Natural killer cell treated with Interleukin-12 subunit alpha and Interleukin-12 subunit beta and Interleukin-15 and Interleukin-18, amount 100 ng/mL, for 72 hours (primary cell): ENCODE data around the gene RCAN1. TPM values are rescaled to one million over a fixed set of nuclear protein-coding genes. Genes with fewer than 3 reads are reported as not detected.

Experiments
- ATAC-seq, 2 donors: fragments of 150-1000 bp; cut with Tn5 transposase in 1 of 2; sonication (Bioruptor Pico), chemical (Tn5 transposase) in 1 of 2; 2 replicates each; pipeline ENCODE4 v1.10.0; 2021
- DNase-seq: peaks from one replicate; pipeline ENCODE4 v3.0.0; 2022; ENCODE audit warnings: low spot score
- H3K27ac Mint-ChIP-seq, 2 donors: 1 replicate in 1 of 2; 2 replicates in 1 of 2; pipeline ENCODE4 v1.8.0; 2022; ENCODE audit warnings: mixed read lengths in 2 of 2, mild to moderate bottlenecking in 1 of 2, moderate library complexity in 1 of 2
- H3K27me3 Mint-ChIP-seq, 2 donors: 1 replicate in 1 of 2; 2 replicates in 1 of 2; pipeline ENCODE4 v1.8.0; 2022; ENCODE audit warnings: mixed read lengths in 2 of 2
- H3K36me3 Mint-ChIP-seq: one replicate; pipeline ENCODE4 v1.8.0; 2022; ENCODE audit warnings: mixed read lengths
- H3K4me1 Mint-ChIP-seq, 2 donors: 1 replicate in 1 of 2; 2 replicates in 1 of 2; pipeline ENCODE4 v1.8.0; 2022; ENCODE audit warnings: low read depth in 2 of 2, mixed read lengths in 2 of 2, mild to moderate bottlenecking in 1 of 2
- H3K4me3 Mint-ChIP-seq: one replicate; pipeline ENCODE4 v1.8.0; 2022; ENCODE audit warnings: mixed read lengths
- H3K9me3 Mint-ChIP-seq: 2 replicates; pipeline ENCODE4 v1.8.0; 2022; ENCODE audit warnings: mixed read lengths
- total RNA-seq, 2 donors: library from RNA; stranded (reverse); gene quantifications; one replicate each; pipeline ENCODE4 v1.2.3, GENCODE V29; 2022

Gene RCAN1
- total RNA-seq, 2 donors from 2014 or later, result 10.1 to 11.5 TPM

DNA sequence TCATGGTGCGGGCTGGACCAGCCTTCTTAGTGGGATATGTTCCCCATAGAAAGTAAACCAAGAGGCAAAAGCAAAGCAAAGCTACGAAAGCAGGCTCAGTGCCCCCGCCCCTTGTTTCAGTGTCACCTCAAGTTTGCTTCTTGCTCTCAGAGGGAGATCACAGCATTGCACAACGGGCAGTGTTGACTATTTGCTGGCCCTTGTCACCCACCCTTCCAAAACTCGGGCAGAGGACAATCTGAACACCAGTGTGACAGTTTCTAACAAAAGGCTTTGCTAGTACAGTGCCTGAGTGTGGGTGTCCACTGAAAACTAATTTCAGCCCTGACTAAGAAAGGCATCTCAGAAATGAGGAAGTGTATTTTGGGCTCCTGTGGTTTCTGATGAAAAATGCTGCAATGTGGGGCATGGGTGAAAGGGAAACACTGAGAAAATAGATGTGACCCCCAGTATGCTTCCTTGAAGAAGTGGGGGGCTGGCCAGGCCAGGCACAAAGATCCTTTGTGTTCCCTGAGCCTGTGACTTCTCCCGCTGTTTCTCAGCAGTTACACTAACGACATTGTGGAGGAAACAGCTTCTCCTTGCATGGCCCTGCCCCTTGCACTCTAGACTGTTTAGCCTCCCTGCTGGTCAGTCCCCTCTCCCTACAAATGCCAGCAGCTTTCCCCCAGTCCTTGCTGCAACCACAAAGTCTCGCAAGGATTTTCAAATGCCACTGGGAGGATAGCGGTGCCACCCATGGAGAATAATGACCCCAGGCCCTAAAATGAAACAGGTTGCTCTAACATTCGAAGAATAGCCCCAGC, 69.6 kb downstream of the RCAN1 start:
- no peaks in the 10 kb centered on the region for H3K27me3 Mint-ChIP-seq
- DNase-seq, result peak; percentile 73

DNA sequence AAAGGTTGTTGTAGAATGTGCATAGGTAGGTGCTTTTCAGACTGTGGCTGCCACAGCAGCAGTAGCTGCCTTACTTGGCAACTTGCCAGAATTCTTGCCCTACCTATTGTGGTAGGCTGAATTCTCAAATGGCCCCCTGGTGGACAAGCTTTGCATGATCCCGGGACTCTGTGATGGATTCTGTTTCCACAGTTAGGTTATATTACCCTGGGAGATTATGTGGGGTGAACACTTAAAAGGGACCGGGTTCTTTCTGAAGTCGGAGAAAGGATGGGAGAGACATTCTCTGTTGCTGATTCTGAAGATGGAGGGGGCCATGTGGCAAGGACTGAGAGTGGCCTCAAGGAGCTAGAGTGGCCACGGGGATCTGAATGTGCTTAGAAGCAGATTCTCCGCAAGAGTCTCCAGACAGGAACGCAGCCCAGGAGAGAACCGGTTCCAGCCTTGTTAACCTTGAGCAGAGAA, 70.8 kb downstream of the RCAN1 start:
- ATAC-seq (no peak), DNase-seq (no peak)
- Mint-ChIP-seq H3K36me3 (no peaks in the 10 kb centered on the region), H3K9me3 (no peaks in the 10 kb centered on the region), H3K27me3 (no peaks in the 10 kb centered on the region), H3K4me3 (peak overlapping the region; percentile 54), H3K4me1 (peaks cover 31 to 33% of the 10 kb centered on the region in 2 donors), H3K27ac (peak overlapping the region; percentile 59 to 92)

More for the DNA sequence above, 69.6 kb downstream of the RCAN1 start:
- no peaks in the 10 kb centered on the region for H3K9me3 Mint-ChIP-seq
- no peaks in the 10 kb centered on the region for H3K36me3 Mint-ChIP-seq
- peaks cover 33% of the 10 kb centered on the region in 2 donors for H3K4me1 Mint-ChIP-seq
- peak overlapping the region; percentile 54 for H3K4me3 Mint-ChIP-seq
- peak overlapping the region; percentile 59 to 92 for H3K27ac Mint-ChIP-seq
- peak; percentile 90 to 91 for ATAC-seq

DNA sequence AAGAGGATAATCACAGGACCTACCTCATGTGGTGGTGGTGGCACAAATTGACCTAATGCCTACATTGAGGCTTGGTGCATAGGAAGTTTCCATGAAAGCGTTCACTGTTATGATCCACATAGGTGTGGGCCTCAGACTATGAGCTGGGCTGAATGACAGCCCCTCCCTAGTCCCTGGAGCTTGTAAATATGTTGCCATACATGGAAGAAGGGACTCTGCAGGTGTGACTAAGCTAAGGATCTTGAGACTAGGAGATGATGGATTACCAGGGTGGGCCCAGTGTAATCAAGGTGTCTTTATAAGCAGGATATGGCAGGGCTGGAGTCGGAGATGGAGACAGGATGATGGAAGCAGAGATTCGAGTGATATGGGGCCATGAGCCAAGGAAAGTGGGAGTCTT, 71.9 kb downstream of the RCAN1 start:
- ATAC-seq (no peak), DNase-seq (no peak)
- H3K4me3 Mint-ChIP-seq, result peak overlapping the region; percentile 24
- peaks cover 27 to 33% of the 10 kb centered on the region in 2 donors for H3K4me1 Mint-ChIP-seq
- H3K9me3 Mint-ChIP-seq, result no peaks in the 10 kb centered on the region
- H3K27ac Mint-ChIP-seq, result peak overlapping the region in 1 of 2 donors; percentile 92
- H3K27me3 Mint-ChIP-seq, result no peaks in the 10 kb centered on the region
- no peaks in the 10 kb centered on the region for H3K36me3 Mint-ChIP-seq

DNA sequence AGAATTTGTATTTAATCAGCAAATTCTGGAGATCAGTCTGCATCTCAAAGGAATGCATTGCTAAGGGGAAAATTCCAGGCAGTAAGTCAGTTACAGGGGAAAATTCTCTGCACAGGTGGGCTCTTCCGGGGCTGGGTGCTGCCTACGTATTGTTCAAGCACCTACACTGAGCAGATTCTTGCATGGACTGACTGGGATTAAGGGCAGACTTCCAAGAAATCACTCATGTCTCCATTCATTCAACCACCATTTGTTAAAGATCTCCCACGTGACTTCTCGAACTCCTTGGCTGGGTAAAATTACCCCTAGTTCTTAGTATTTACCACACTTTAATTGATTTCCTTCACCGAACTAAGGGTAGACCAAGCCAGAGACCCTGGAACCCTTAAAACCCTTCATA, 74.7 kb downstream of the RCAN1 start:
- no peaks in the 10 kb centered on the region for H3K9me3 Mint-ChIP-seq
- no peak overlapping the region for H3K4me3 Mint-ChIP-seq
- DNase-seq (no peak), ATAC-seq (no peak)
- no peaks in the 10 kb centered on the region for H3K27me3 Mint-ChIP-seq
- peaks cover 29 to 40% of the 10 kb centered on the region in 2 donors for H3K4me1 Mint-ChIP-seq
- no peak overlapping the region for H3K27ac Mint-ChIP-seq
- no peaks in the 10 kb centered on the region for H3K36me3 Mint-ChIP-seq

DNA sequence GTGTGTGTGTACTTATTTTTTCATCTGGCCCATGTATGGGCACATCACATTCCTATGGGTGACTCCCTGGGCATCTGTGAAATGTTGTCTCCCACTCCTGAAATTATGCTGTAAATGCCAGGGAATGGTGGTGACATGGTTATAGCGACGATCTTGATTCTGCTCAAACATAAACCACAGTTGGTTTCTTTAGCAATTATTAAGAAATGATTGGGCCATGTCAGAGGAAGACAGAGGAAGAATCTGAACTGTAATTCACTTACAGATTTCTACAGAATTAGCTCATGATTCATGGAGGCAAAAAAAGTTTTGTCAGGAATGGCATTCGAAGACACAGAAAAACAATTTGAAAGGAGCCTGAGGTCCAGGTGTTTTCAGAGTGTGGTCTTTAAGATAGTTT, 77.1 kb downstream of the RCAN1 start:
- Mint-ChIP-seq H3K27me3 (no peaks in the 10 kb centered on the region), H3K9me3 (no peaks in the 10 kb centered on the region), H3K27ac (peak overlapping the region in 1 of 2 donors; percentile 11), H3K36me3 (no peaks in the 10 kb centered on the region), H3K4me3 (no peak overlapping the region), H3K4me1 (peaks cover 28 to 40% of the 10 kb centered on the region in 2 donors)
- DNase-seq (no peak), ATAC-seq (no peak)

DNA sequence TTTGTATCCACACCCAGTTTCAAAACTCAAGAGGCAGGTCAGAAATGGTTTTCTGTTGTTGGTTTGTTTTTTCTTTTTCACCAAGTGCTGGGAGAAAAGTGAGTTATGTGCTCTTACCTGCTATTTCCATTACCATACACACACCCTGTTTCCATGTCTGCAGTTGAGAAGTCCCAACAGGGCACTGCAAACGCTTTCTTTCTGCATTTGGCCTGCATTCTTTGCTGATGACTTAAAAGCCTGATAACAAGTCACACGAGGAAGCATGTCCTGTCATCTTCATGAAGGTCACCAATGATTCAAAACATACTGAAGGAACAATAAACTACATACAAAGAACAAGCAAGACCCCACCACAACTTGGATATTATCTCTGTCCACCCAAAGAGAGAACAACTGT, 78.1 kb downstream of the RCAN1 start:
- ATAC-seq (no peak), DNase-seq (no peak)
- Mint-ChIP-seq H3K27ac (peak overlapping the region in 1 of 2 donors; percentile 11), H3K4me1 (peaks cover 28 to 40% of the 10 kb centered on the region in 2 donors), H3K4me3 (peak overlapping the region; percentile 20), H3K36me3 (no peaks in the 10 kb centered on the region), H3K27me3 (no peaks in the 10 kb centered on the region), H3K9me3 (no peaks in the 10 kb centered on the region)

DNA sequence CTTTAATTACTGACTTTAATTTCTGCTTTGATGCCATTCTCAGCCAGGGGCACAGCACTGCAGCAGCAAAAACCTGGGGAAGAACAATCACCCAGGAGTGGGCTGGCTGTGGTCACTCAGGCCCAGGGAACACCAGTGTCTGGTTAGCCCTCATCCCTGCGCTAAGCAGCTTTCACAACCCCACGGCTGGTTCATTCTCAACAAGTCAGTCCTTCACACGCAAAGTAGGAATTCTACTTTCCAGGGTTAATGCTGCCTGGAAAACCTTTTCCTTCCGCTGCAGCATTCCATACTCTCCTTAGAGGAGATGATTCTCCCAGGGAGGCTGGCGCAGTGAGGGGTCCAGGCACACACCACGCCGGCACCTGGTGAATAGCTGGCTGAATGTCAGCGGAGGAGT, 78.6 kb downstream of the RCAN1 start:
- ATAC-seq, result no peak
- Mint-ChIP-seq H3K36me3 (no peaks in the 10 kb centered on the region), H3K9me3 (no peaks in the 10 kb centered on the region), H3K4me1 (peaks cover 33 to 46% of the 10 kb centered on the region in 2 donors), H3K27me3 (no peaks in the 10 kb centered on the region), H3K4me3 (peak overlapping the region; percentile 7), H3K27ac (no peak overlapping the region)
- no peak for DNase-seq

DNA sequence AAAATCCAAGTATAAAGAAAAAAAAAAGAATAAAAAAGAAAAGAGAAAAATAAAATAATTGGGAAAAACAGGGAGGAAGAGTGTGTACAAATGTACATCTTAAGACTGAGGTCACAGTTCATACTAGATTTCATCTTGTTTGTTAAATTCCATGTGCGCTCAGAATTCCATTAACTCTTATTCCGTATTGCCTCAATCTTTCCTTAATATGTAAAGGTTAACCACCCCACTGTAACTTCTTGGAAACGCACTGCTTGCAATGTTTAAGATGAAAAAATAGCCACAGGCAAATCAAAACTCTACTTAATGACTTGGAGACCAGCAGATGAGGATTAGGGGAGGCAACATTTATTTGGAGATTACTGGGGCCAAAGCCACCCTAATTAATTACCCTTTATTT, 79.0 kb downstream of the RCAN1 start:
- ATAC-seq (no peak), DNase-seq (no peak)
- H3K4me1 Mint-ChIP-seq, result peaks cover 36 to 50% of the 10 kb centered on the region in 2 donors
- H3K36me3 Mint-ChIP-seq, result no peaks in the 10 kb centered on the region
- no peaks in the 10 kb centered on the region for H3K9me3 Mint-ChIP-seq
- H3K27me3 Mint-ChIP-seq, result no peaks in the 10 kb centered on the region
- H3K27ac Mint-ChIP-seq, result no peak overlapping the region
- H3K4me3 Mint-ChIP-seq, result peak overlapping the region; percentile 7

DNA sequence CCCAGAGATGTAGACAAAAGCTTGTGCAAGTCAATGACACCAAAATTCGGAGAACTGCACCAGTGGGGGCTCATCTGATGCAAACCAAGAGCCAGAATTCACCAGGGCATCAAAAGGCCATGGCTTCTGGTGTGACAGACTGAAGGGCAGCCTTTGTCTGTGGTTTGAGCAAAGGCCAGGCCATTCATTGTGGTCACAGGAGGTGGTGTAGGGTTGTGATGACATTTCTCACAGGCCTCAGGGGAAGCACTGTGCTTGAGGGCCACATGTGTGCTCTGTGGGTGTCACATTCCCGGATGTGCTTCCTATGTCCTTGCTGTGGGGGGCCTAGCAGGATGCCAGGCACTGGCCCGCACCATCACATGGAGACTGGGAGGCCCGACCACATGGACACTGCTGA, 80.4 kb downstream of the RCAN1 start:
- peak; percentile 86 for DNase-seq
- Mint-ChIP-seq H3K27ac (peak overlapping the region; percentile 81 to 92), H3K27me3 (no peaks in the 10 kb centered on the region), H3K36me3 (no peaks in the 10 kb centered on the region), H3K4me3 (peak overlapping the region; percentile 83), H3K9me3 (peaks cover 3% of the 10 kb centered on the region), H3K4me1 (peaks cover 41 to 55% of the 10 kb centered on the region in 2 donors)
- ATAC-seq, result peak; percentile 98

DNA sequence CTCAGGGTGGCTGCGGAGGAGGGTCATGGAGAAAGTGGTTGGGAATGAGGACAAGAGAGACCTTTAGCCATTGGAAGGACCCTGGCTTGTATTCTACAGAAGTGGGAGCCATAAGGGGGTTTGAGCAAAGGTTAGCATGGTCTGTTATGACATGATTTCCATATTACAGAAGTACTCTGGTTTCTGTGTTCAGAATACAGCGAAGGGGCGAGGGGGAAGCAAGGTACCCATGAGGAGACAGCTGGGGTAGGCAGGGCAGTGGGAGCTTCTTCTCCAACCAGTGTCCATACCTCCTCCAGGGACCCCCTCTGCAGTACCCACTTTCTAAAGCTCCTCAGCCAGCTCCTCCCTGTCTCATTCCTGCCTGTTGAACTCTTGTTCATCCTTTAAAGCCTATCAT, 81.0 kb downstream of the RCAN1 start:
- H3K9me3 Mint-ChIP-seq, result peaks cover 3% of the 10 kb centered on the region
- H3K36me3 Mint-ChIP-seq, result no peaks in the 10 kb centered on the region
- peaks cover 41 to 55% of the 10 kb centered on the region in 2 donors for H3K4me1 Mint-ChIP-seq
- no peaks in the 10 kb centered on the region for H3K27me3 Mint-ChIP-seq
- peak overlapping the region; percentile 83 for H3K4me3 Mint-ChIP-seq
- peak overlapping the region; percentile 81 to 92 for H3K27ac Mint-ChIP-seq
- DNase-seq (no peak), ATAC-seq (no peak)

DNA sequence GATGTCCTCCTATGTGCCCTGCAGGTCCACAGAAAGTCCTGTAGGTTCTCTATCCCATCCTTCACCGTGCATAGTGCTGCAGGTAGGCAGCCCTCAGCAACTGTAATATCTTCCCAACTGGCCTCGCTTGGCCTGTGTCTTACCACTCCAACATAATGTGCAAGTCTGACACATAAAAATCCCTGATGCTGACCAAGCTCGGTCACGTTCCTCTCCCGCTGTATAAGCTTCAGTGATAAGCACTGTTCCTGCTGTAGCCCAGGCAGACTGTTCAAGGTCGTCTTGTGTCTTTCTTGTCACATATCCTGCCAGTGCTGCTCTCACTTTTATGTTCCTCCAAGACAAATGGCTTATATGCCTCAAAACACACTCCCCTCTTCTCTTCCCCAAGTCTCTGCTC, 83.5 kb downstream of the RCAN1 start:
- Mint-ChIP-seq H3K27ac (peak overlapping the region in 1 of 2 donors; percentile 11), H3K4me3 (no peak overlapping the region), H3K9me3 (peaks cover 3% of the 10 kb centered on the region), H3K36me3 (no peaks in the 10 kb centered on the region), H3K4me1 (peaks cover 44 to 55% of the 10 kb centered on the region in 2 donors), H3K27me3 (no peaks in the 10 kb centered on the region)
- ATAC-seq (no peak), DNase-seq (no peak)

DNA sequence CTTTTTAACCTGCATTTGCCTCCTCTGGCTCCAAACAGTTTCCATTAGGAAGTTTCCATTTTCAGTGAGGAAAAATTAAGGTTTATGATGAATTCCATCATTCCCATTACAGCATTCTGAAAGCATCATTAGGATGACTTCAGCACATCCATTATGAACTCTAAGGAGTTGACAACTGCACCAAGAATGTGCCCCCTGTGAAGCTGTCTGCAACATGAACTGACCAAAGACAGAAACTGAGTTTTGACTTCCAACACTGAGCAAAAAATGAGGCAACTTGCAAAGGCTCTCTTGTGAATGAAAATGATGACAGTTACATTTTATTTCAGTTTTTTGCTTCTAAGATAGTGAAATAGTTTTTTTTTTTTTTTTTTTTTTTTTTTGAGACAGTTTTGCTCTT, 84.7 kb downstream of the RCAN1 start:
- ATAC-seq (no peak), DNase-seq (no peak)
- peak overlapping the region in 1 of 2 donors; percentile 54 for H3K27ac Mint-ChIP-seq
- H3K9me3 Mint-ChIP-seq, result peaks cover 3% of the 10 kb centered on the region
- H3K36me3 Mint-ChIP-seq, result no peaks in the 10 kb centered on the region
- H3K4me1 Mint-ChIP-seq, result peaks cover 42 to 50% of the 10 kb centered on the region in 2 donors
- no peaks in the 10 kb centered on the region for H3K27me3 Mint-ChIP-seq
- no peak overlapping the region for H3K4me3 Mint-ChIP-seq

DNA sequence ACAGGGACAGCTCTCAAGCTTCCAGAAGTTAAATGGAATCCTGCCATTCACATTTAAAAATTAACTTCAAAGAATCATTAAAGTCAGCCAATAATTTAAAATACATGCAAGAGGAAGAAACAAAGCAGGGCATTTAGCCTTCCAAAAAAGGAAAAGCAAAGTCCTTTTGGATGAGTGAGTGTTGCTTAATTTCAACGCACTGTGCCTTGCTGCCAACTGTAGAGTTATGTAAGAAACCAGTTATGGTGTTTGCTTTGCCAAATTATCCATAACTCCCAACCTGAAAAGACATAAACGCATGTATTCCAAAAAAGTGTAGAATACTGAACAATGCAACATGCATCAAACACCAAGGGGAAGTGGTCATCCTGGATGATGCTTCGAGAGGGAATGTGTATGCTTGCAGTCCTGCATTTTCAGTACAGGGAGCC, 86.8 kb downstream of the RCAN1 start:
- H3K27me3 Mint-ChIP-seq, result no peaks in the 10 kb centered on the region
- H3K27ac Mint-ChIP-seq, result no peak overlapping the region
- peaks cover 3% of the 10 kb centered on the region for H3K9me3 Mint-ChIP-seq
- peaks cover 25 to 29% of the 10 kb centered on the region in 2 donors for H3K4me1 Mint-ChIP-seq
- ATAC-seq (no peak), DNase-seq (no peak)
- H3K4me3 Mint-ChIP-seq, result no peak overlapping the region
- no peaks in the 10 kb centered on the region for H3K36me3 Mint-ChIP-seq

DNA sequence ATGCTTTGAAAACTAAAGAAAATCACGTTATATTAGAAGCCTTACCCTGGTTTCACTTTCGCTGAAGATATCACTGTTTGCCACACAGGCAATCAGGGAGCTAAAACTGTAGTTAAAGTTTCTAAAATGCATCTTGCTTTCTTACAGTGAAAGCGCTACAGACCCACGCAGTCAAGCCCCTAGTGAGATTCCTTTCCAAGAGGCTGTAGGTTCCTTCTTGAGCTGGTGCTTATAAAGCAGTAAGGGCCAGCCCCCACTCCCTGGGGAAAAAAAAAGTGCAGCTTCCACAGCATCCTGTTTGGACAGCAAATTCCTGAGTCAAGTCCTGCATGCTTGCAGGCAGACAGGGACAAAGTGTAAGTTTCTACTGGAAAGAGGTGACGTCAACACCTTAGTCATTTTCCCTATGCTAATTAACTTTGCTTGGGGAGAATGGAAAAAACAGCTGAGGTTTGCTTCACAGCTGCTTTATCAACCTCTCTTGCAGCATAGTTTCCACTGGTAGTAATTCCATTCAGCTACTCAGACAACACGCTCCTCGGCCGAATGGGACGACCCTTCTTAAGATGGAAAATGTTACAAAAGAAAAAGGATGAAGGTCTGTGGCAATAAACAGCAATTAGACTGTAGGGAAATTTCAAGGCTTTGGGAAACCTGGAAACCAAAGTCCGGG, 88.2 kb downstream of the RCAN1 start:
- H3K36me3 Mint-ChIP-seq, result no peaks in the 10 kb centered on the region
- ATAC-seq (peak; percentile 46 to 70), DNase-seq (no peak)
- H3K4me1 Mint-ChIP-seq, result peaks cover 21 to 27% of the 10 kb centered on the region in 2 donors
- H3K27me3 Mint-ChIP-seq, result no peaks in the 10 kb centered on the region
- H3K27ac Mint-ChIP-seq, result peak overlapping the region; percentile 44 to 76
- peak overlapping the region; percentile 72 for H3K4me3 Mint-ChIP-seq
- H3K9me3 Mint-ChIP-seq, result peaks cover 3% of the 10 kb centered on the region
